Suprapubic skin (tissue), 4 donors: Measurements from ENCODE around the gene FAM193A.

ENCODE experiments used
- CTCF ChIP-seq, 2 donors: fragments of 200-600 bp in 1 of 2; fragments of 450-650 bp in 1 of 2; sonication (generic) in 1 of 2; IDR thresholded peaks; one replicate each; pipeline ENCODE4 v1.5.1; 2016 to 2019; ENCODE audit warnings: antibody characterized with exemption in 2 of 2, mild to moderate bottlenecking in 1 of 2, moderate library complexity in 1 of 2
- EP300 ChIP-seq: sonication (generic); formaldehyde crosslinking; IDR thresholded peaks from one replicate; pipeline ENCODE4 v1.6.1; 2017; ENCODE audit warnings: antibody characterized with exemption
- POLR2A ChIP-seq, 2 donors: fragments of 450-650 bp; IDR thresholded peaks; one replicate each; pipeline ENCODE4 v1.6.1; 2017; ENCODE audit warnings: antibody characterized with exemption in 2 of 2, mild to moderate bottlenecking in 2 of 2, moderate library complexity in 2 of 2
- POLR2AphosphoS5 ChIP-seq, 3 donors: sonication (generic); formaldehyde crosslinking; IDR thresholded peaks; one replicate each; pipeline ENCODE4 v1.6.1; 2017; ENCODE audit warnings: antibody characterized with exemption in 3 of 3

- TF ChIP-seq POLR2AphosphoS5 (IDR thresholded peaks at IDR 0.05) (no peak), POLR2A (IDR thresholded peaks at IDR 0.05) (no peak), CTCF (IDR thresholded peaks at IDR 0.05) (no peak), EP300 (no peak)
Measured at GRCh38 chr4:2662598-2662997, 126.2 kb downstream of the FAM193A start.
